CD4-positive, alpha-beta T cell treated with Interleukin-2 at 100 ng/mL for 4 hours (primary cell): ENCODE results near the gene PRKN.

ENCODE experiments used
- DNase-seq: peaks from one replicate; pipeline ENCODE4 v3.0.0-alpha.2; 2020; ENCODE audit warnings: low spot score

PRKN gene

DNA sequence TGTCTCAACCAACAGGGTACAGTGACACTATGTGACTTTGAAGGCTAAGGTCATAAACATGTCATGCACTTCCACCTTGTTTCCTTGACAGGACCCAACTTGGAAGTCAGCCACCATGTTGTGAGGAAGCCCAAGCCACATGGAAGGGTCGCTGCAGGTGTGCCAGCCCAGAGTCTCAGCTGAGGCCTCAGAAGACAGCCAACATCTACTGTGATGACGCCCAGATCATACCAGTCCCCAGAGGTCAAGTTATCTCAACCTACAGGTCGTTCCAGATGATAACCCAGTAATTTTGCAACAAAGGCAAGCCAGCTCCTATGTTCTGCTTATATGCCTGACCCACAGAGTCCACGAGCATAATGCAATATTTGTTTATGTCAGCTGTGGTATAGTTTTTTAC lies 1077.7 kb downstream of the PRKN start:
- DNase-seq = no peak

DNA sequence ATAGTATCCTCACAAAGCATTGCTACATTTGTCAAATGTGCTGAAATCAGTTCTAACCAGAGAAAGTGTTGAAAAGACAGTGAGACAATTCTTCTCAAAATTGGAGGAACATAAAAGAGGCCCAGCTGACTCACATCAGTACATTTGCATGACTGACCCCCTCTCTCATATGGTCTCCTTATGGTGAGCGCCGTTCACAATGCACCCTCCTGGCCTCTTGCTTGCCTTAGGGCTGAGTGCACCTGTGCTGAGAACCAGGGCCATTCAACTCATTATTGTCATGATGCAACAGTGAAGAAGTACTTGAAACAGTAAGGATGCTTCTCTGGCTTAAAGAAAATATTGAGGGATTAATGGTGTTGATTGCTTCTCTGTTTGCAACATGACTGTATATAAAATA lies 1078.5 kb downstream of the PRKN start:
- no peak for DNase-seq

DNA sequence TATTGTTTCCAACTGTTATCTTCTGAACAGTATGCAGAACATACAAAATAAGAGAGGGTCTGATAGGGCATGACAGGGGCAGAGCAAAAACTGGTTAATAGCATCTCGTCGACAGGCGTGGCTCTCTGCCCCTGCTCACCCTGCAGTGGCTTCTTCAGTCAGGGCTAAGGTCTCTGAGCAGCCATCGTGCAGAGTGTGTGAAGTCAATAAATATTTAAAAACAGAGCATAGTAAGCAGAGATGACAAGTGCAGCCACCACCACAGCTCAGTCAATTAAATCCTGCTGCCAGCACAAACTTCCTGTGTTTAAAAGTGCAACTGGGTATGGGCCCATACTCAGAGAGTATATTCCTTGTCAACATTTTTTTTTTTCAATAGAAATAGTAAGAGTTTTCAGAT lies 1080.3 kb downstream of the PRKN start:
- DNase-seq = no peak

DNA sequence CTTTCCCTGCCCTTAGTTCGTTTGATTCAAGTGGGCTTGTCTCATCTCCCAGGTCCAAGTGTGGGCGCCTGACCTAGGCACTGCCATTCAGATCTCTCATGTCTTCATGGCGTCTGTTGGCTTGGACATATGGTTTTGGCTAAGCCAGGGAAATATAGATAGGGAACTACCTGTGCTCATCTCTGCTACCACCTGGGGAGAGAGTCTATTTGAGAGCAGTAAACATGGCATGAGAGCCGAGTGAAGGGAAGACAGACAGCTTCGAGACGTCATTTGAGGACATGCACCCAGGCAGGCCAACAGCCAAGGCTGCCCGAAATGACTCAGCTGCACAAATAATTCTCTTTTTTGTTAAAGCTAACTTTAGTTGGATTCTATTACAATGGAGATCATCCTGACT lies 1083.0 kb downstream of the PRKN start:
- no peak for DNase-seq

DNA sequence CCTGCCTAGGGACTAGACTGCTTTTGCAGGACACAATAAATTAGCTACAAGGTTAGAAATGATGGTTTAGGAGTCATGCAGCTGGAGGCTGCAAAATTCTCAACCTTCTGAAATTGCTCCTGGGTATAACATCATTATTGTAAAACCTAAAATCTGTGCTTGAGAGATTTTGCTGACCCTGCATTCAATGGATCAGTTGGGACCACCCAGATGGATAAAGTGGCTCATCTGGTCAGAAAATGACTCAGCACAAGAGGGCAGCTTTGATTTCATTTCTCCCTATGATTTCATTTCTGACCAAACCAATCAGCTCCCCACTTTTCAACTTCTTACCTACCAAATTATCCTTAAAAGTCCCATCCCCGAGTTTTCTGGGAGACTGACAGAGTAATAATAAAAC lies 1086.4 kb downstream of the PRKN start:
- no peak for DNase-seq

DNA sequence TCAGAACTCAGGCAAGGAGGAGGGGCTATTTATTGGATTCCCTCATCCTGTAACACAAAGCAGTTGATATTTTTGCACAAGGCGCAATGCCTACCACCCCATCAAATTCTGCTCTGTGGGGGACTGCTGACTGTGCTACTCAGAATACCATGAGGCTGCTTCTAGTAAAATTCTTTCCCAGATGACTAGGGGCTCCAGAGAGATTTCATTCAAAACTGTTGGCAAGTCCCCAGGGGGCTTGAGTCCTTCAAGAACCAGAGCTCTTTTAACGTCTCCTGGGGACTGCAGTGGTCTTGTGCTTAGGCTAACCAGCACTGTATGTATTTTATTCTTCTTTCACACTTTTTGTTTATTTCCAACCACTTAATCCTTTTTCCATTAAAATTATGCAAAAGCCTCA lies 1087.8 kb downstream of the PRKN start:
- no peak for DNase-seq

DNA sequence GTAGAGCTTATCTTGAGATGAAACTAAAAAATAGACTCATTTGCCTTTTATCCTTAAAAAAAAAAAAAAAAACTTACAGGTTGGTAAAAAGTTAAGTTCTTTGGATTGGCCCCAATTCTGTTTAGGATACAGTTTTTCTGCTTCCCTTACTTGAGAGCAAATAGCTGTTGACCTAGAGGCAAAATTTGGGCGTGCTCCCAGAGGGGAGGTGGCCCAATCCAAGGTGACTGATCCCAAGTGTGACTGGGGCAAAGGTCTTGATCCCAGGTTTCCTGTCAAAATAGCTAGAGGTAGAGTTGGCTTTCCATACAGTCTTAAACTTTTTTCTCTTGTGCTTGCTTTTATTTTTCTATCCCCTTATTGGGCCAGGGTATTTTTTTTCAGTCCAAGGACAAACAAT lies 1089.9 kb downstream of the PRKN start:
- DNase-seq = no peak

DNA sequence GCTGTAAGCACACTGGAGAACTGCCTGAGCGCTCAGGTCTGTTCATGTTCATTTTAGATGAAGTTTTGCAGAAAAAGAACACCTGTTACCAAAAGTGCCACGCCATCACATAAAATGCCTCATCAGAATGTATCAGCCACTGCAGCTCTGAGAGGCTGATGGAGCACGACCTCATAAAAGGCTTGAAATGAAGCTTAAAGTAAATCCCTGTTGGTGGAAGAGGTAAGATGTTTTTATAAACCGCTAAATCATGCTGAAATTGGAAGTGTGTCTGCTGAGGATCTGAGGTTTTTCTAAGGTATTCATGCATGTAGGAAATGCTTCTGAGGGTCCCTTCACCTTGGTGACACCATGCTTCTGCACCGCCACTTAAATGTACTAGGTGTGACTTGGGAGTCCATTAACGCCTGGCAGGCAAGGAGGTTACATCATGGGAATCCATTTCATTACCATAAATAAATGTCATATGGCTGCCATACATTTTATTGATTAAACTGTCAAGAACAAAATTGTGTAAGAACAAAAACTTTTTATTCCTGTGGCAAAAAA lies 1090.6 kb downstream of the PRKN start:
- no peak for DNase-seq

DNA sequence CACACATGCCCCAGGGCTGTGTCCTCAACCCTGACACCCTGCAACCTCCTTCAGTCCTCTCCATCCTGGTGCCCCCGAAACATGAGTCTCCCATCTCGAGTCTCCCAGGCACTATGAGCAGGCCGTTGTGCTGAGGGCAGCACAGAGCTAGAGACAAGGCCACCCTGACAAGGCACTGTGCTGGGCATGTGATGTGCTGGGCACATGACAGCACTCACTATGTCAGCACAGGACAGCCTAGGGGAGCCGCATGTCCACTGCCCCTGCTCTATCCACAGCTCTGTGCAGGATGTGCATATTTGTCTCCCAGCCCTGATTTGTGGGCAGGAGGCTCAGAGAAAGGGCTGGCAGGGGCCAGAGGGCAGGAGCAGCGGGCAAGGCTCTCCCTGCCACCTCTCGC lies 1091.6 kb downstream of the PRKN start:
- DNase-seq = no peak

DNA sequence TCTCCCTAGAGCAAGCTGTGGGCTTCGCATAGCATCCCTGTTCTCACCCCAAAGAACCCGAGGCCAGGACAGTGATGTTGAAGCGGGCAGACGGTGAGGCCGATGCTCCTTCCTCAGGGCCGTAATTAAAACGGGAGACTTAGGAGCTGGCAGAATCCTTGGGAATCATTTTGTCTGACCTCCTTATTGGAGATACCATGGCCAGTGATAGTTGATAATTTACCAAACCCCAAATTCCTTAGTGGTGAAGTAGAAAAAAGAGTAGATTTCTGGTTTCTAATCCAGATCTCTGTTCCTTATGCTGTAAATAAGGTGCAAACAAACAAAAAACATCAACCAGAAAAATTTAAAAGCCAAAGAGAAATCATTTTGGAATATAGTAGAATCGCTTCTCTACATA lies 1092.7 kb downstream of the PRKN start:
- DNase-seq = no peak

DNA sequence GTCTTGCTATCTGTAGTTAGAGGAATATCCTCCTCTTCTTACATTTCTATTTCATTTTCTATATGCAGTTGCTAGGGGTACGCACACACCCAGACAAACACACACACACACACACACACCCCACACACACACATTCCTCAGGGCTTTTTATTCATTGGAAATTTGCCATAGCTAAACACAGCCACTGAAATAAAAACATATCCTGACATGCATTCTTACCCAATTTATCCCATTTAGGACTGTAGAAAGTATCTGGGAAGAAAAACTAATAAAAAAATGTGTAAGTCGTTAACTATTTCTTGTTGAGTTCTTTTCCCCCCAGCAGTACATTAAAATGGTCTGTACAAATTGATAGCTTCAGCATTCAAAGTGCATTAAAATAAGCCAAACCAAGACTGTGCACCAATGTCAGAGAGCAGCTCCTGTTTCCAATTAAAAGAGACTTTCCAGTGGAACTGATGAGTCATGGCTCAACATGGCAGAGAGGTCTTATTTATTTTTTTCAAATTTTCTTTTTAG lies 1095.8 kb downstream of the PRKN start:
- no peak for DNase-seq

DNA sequence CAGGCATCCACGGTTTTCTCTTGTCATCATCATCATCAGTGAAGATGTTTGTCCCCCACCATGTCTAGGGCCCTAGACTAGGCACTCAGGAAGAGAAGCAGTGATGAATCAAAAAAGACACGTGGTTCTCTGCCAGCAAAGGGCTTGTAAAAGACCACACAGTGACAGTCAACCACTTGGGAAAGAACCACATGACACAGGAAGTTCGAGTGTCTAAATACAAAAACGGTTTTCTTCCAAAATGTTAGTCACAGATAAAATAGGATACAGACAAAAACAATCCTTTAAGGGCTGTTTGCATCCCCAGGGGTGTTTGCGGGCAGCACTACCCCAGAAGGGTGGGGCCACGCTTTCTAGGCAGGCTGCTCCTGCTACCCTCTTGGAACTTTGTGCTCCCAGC lies 1096.9 kb downstream of the PRKN start:
- DNase-seq = no peak

DNA sequence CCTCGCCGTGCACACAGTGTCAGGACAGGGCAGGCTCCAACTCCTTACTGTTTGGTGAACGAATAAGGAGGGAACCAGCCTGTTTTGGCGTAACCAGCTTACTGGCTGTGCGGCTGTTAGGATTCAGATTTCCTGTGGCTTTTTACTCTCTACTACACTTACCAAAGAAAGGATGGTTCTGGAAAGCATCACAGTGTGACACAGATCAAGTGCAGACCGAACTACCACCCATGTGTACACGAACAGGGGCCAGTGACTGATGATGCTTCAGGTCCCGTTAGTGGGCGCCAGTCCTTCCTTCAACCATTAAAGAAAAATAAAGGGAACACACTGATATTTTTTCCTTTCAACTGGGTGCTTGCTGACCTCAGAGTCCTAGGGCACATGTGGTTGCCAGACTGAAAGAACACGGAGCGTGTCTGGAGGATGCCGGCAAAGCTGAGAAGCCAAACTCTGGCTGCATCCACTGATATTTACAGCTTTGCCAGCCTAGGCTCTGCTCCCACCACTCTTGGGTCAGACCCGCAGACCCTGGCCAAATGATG lies 1101.4 kb downstream of the PRKN start:
- no peak for DNase-seq

DNA sequence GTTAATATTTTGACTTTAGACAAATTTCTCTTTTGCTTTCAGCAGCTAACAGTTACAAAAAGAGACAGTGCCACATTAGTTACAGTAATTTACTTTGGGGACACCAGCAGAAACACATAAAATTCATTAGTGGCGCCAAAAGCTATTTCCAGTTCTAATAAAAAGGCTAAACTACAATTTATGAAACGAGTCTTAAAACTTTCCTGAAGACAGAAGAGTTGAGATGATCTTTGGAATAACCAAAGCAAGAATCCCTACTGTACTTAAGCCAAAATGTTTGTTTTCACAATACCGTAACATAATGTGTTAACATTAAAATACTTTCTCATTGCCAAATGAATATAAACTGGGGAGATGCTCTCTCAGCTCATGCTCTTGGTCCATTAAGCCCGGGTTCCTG lies 1103.5 kb downstream of the PRKN start:
- DNase-seq = no peak

DNA sequence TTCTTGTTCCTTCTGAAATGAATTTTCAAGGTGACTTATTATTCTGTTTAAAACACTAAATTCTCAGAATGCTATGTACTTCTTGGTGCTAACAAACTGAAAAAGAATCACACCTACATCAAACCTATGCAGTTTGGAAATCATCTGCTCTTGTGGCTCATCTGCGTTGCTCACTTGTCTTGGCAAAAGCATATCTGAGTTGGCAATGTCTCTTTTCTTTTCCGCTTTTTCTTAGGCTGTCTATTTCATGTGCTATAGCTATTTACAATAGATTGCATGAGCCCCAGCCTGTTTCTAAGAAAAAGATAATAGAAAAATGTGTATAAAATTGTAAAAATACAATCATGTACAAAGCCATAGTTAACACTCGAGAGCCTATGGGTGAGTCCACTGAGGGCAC lies 1104.8 kb downstream of the PRKN start:
- DNase-seq = no peak

DNA sequence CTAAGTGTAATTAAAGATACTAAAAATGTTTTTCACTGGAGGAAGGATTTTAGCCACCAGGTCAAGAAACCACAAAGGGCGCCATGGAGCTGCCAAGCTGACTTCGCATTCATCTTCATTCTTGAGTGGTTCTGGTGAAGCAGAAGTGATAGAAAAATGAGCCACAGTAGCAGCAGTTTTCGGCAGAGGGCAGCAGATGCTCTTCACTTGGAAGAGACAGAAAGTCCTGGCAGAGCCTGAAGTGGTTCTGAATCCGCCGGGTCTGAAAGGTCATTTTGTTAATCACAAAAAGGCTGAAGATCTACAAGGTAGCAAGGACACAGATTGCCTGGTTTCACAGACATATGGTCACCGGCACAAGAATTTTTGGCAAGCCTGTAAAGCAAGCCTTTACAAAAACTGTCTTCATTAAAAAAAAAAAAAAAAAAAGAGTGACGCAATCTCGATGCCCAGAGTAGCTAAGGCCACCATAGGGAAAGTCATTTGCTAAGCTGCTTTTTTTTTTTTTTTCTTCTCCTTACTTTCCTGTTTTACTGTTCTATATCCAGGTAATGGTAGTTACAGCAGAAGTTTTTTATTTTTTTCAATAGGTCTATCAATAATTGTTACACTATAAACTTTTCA lies 1108.6 kb downstream of the PRKN start:
- no peak for DNase-seq

DNA sequence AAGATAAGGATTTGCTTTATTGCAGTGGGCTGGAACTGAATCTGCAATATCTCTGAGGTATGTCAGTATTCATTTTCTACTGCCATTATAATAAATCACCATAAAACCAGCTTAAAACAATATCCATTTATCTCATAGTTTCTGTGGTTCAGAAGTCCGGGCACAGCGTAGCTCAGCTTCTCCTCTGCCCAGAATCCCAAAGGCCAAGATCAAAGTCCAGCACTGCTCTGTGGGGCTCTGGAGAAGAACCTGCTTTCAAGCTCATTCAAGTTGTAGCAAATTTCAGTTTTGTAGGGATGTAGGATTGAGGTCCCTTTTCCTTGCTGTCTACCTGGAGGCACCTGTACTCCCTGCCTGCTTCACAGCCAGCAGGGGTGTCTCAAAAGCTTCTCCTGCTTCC lies 1113.9 kb downstream of the PRKN start:
- DNase-seq = no peak

DNA sequence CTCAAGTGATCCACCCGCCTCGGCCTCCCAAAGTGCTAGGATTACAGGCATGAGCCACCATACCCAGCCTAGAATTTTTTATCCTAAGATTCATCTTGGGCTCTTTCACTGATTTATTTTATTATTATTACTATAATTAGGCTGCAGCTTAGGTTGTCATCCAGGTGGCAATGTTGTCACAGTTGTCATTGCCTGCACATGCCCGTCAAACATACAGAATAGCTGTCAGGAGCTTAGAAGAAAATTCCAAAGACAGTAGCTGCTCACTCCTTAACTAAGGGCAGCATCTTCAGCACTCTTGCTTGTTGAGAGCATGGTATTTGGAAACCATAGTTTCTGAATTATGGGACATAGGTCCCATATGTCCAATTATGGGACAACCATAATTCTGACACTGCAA lies 1118.8 kb downstream of the PRKN start:
- no peak for DNase-seq

DNA sequence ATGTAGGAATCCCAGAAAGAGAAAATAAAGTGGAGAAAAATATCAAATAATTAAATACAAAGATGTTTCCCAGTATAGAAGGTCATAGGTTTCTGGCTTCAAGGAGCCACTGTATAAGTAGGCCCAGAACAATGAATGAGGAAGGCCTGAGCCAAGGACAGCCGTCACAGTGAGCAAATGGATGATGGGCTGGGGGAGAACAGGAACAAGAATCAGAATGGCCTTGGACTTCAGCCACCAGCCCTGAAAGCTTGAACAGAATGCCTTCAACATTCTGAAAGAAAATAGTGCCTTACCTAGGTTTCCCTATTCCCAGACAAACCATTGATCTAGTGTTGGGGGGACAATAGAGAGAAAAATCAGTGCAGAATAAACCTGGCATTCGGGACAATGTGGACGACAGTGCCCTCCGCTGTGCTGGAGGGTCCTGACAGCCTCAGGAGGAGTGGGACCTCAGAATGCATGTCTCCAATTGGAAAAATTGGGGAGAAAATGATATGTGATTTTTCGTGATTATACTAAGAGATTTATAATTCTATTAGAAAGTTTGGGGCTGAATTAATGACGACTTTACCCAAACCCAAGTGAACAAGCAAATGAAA lies 1119.8 kb downstream of the PRKN start:
- no peak for DNase-seq

DNA sequence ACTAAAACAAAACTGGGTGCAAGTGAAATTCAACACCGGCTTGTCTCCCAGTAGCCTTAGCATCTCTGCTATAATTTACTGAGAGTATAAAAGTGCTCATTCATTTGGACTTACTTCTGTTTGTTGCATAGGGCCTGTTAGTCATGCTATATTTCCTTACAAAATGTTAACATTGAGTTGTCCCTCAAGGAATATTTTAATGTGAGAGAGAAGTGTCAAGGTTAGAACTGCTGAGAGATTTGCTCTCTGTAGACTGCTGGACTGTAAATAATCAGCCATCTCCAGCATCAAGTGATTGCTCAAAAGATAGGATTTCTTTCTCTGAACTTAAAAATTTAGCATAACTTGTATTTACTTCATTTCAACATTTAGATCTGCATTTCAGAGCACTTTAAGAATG lies 1125.2 kb downstream of the PRKN start:
- no peak for DNase-seq

DNA sequence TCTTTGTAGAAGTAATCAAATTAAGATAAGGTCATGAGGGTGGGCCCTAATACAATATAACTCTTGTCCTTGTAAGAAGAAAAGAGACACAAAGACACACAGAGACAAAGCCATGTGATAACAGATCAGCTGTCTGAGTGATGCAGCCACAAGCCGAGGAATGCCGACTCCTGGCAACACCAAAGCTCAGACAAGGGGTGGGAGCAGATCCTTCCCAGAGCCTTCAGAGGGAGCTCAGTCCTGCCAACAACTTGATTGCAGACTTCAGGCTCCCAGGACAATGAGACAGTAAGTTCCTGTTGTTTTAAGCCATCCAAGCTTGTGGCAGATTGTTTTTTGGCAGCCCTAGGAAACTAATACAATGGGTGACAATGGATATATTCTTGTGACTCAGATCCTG lies 1128.7 kb downstream of the PRKN start:
- no peak for DNase-seq

DNA sequence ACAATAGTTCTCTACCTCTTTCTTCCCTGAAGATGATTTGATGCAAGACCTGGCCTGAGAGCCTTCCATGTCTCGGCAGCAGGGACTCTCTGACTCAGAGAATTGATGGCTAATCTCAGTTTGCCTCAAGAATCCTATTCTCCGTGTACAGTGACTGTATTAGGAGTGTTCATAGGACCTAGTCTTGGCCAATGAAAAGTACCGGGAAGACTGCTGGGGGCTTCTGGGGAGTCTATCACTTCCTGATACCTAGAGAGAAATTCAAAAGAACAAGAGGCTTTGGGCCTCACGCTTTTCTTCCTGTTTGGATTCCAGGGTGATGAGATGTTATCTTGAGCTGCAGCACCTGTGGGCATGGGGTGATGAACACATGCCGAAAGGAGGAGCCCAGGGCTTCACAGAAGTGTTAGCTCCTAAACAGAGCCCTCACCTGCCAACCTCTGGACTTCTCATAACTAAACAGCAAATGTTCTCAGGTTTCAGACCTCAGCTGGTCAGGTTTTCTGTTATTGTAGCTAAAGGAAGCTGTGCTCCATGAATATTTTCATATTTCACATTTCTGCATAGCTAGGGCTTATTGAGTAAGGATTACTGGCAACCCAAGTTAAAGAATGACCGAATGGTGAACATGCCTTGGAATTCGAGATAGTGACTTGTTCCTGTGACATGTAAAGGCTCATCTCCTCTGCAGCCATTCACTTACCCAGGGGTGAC lies 1130.6 kb downstream of the PRKN start:
- DNase-seq = no peak

DNA sequence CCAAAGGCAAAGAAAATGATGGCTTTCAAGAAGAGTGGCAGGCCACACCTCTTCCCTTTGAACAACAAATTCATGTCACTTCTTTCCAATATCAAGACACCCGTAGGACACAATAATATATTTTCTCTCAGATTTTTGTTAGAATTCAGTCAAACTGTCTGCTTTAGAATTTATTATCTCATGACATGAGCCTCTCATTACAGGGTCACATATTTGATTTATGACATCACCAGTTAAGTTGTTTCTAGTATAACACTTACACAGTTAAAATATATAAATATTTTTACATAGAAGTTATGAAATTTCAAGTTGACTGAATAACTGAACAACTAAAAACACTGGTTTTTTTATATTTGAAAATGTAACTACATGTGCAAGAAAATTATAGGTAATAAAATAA lies 1133.2 kb downstream of the PRKN start:
- DNase-seq = no peak
